ENCODE data around the gene C10orf90.

Gene C10orf90

GRCh38 chr10:126593968-126594701 lies 76.4 kb downstream of the C10orf90 start:
- TF ChIP-seq TEAD4 (IDR thresholded peaks at IDR 0.05) = no peak
- TF ChIP-seq MAX (IDR thresholded peaks at IDR 0.05) = no peak

GRCh38 chr10:126592901-126593300 lies 77.6 kb downstream of the C10orf90 start:
- TF ChIP-seq TAF1 (IDR thresholded peaks at IDR 0.05; ENCODE audit: low read depth) (no peak), CREB1 (IDR thresholded peaks at IDR 0.05; ENCODE audit: low read depth) (no peak), CEBPB (IDR thresholded peaks at IDR 0.05) (no peak), TCF12 (IDR thresholded peaks at IDR 0.05; ENCODE audit: low read depth) (no peak), YY1 (IDR thresholded peaks at IDR 0.05; ENCODE audit: low read depth) (no peak), EGR1 (IDR thresholded peaks at IDR 0.05) (no peak), RAD21 (IDR thresholded peaks at IDR 0.05; ENCODE audit: low read depth) (no peak), TEAD4 (IDR thresholded peaks at IDR 0.05) (no peak), FOXM1 (IDR thresholded peaks at IDR 0.05; ENCODE audit: borderline replicate concordance, low read depth) (no peak)

- TF ChIP-seq USF1 (IDR thresholded peaks at IDR 0.05) = no peak
- no peak for TF ChIP-seq TAF1 (IDR thresholded peaks at IDR 0.05; ENCODE audit: low read depth)
- no peak for TF ChIP-seq TEAD4 (IDR thresholded peaks at IDR 0.05)
- TF ChIP-seq FOXM1 (IDR thresholded peaks at IDR 0.05; ENCODE audit: borderline replicate concordance, low read depth) = no peak
- no peak for TF ChIP-seq EGR1 (IDR thresholded peaks at IDR 0.05)
- no peak for TF ChIP-seq EP300 (IDR thresholded peaks at IDR 0.05; ENCODE audit: borderline replicate concordance)
- TF ChIP-seq CEBPB (IDR thresholded peaks at IDR 0.05) = no peak
- TF ChIP-seq MAX (IDR thresholded peaks at IDR 0.05) = no peak
- TF ChIP-seq NFIC (IDR thresholded peaks at IDR 0.05) = no peak
- TF ChIP-seq RAD21 (IDR thresholded peaks at IDR 0.05; ENCODE audit: low read depth) = no peak
- no peak for TF ChIP-seq CREB1 (IDR thresholded peaks at IDR 0.05; ENCODE audit: low read depth)
These were observed 82.5 kb downstream of the C10orf90 start for GRCh38 chr10:126588024-126588423.

- TF ChIP-seq EGR1 (IDR thresholded peaks at IDR 0.05) (no peak), MAX (IDR thresholded peaks at IDR 0.05) (no peak), EP300 (IDR thresholded peaks at IDR 0.05; ENCODE audit: borderline replicate concordance) (no peak), ZBTB7A (IDR thresholded peaks at IDR 0.05; ENCODE audit: low read depth) (no peak), FOXM1 (IDR thresholded peaks at IDR 0.05; ENCODE audit: borderline replicate concordance, low read depth) (no peak), CEBPB (IDR thresholded peaks at IDR 0.05) (no peak), RAD21 (IDR thresholded peaks at IDR 0.05; ENCODE audit: low read depth) (no peak), CREB1 (IDR thresholded peaks at IDR 0.05; ENCODE audit: low read depth) (no peak), REST (IDR thresholded peaks at IDR 0.05; ENCODE audit: low read depth) (no peak), NFIC (IDR thresholded peaks at IDR 0.05) (no peak), TCF12 (IDR thresholded peaks at IDR 0.05; ENCODE audit: low read depth) (no peak), USF1 (IDR thresholded peaks at IDR 0.05) (no peak), TEAD4 (IDR thresholded peaks at IDR 0.05) (no peak), YY1 (IDR thresholded peaks at IDR 0.05; ENCODE audit: low read depth) (no peak)
These were observed 83.6 kb downstream of the C10orf90 start for GRCh38 chr10:126586878-126587277.

- TF ChIP-seq NFIC (IDR thresholded peaks at IDR 0.05) = no peak
These were observed 84.4 kb downstream of the C10orf90 start for GRCh38 chr10:126586128-126586527.

GRCh38 chr10:126585249-126586017 lies 85.1 kb downstream of the C10orf90 start:
- TF ChIP-seq ZBTB7A (IDR thresholded peaks at IDR 0.05; ENCODE audit: low read depth) = no peak
- no peak for TF ChIP-seq FOXM1 (IDR thresholded peaks at IDR 0.05; ENCODE audit: borderline replicate concordance, low read depth)
- no peak for TF ChIP-seq RAD21 (IDR thresholded peaks at IDR 0.05; ENCODE audit: low read depth)
- no peak for TF ChIP-seq TEAD4 (IDR thresholded peaks at IDR 0.05)

GRCh38 chr10:126584836-126585235 lies 85.7 kb downstream of the C10orf90 start:
- no peak for TF ChIP-seq TCF12 (IDR thresholded peaks at IDR 0.05; ENCODE audit: low read depth)
- no peak for TF ChIP-seq EGR1 (IDR thresholded peaks at IDR 0.05)
- TF ChIP-seq YY1 (IDR thresholded peaks at IDR 0.05; ENCODE audit: low read depth) = no peak
- TF ChIP-seq ZBTB7A (IDR thresholded peaks at IDR 0.05; ENCODE audit: low read depth) = no peak
- no peak for TF ChIP-seq CEBPB (IDR thresholded peaks at IDR 0.05)
- TF ChIP-seq MAX (IDR thresholded peaks at IDR 0.05) = no peak
- no peak for TF ChIP-seq TAF1 (IDR thresholded peaks at IDR 0.05; ENCODE audit: low read depth)
- TF ChIP-seq REST (IDR thresholded peaks at IDR 0.05; ENCODE audit: low read depth) = no peak

Data from Ishikawa (cell line).